ENCODE results near the gene CYP27B1.

CYP27B1 gene

GRCh38 chr12:57751788-57752667 lies 14.8 kb downstream of the CYP27B1 start, which contains the start of gene CDK4:
Gene CDK4, minus strand, starts transcription at chr12:57752310. Its CDS starts 593 bp downstream, at chr12:57751717.
- in situ Hi-C loops (cut with HindIII; ENCODE audit: low sequenced_read_pairs): no loop called here

GRCh38 chr12:57751432-57751787 lies 15.5 kb downstream of the CYP27B1 start:
- in situ Hi-C loops (cut with HindIII; ENCODE audit: low sequenced_read_pairs): no loop called here

GRCh38 chr12:57750561-57751431 lies 16.1 kb downstream of the CYP27B1 start:
- in situ Hi-C loops (cut with HindIII; ENCODE audit: low sequenced_read_pairs): no loop called here

DNA sequence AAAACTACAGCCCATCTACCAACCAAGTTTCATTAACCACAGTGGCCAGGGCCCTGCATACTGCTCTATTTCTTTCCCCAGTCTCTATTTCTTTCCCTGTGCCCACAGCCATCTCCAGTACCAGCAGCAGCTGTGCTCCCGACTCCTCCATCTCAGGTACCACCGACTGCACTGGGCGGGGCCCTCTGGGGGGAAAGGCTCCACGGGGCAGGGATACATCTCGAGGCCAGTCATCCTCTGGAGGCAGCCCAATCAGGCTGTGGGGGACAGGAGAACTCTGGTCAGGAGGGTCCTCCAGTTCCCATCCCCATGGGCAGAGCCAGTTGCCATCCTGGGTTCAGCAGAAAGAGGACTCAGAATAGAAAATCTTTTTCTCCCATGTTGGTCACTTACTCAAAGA lies 17.8 kb downstream of the CYP27B1 start:
- in situ Hi-C loops (cut with HindIII; ENCODE audit: low sequenced_read_pairs): no loop called here

DNA sequence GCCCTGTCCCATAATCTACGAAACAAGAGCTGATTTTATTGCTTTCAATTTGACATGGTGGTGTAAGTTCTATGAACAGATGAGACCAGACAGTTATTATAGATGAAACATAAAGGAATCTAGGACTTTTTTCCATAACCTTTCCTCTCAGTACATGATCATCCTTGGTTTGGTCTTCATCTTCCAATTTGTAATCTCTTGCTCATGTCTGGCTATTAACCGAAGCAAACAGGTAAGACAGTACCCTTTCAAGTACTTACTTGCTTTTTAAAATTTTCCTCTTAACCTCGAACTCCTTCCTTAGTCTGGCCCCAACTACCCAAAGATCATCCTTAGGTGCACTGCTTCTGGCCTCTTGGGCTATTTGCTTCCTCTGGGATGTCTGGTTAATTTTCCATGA lies 20.9 kb downstream of the CYP27B1 start:
- in situ Hi-C loops (cut with HindIII; ENCODE audit: low sequenced_read_pairs): no loop called here

DNA sequence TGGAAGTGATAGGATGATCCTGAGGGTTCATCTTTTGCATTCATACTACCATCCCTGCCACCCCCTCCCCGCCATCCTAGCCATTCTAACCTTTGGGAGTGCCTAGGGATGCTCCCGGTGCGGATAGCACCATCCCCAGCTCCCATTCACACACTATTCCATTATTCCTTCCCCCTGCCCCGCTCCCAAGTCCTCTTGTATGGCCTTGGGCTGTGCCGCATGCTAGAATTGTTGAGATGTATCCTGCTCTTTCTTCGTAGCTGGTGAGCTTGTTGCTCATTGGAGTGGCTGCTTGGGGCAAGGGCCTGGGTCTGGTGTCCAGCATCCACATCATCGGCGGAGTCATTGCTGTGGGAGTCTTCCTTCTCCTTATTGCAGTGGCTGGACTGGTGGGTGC lies 21.4 kb downstream of the CYP27B1 start:
- in situ Hi-C loops (cut with HindIII; ENCODE audit: low sequenced_read_pairs): no loop called here

DNA sequence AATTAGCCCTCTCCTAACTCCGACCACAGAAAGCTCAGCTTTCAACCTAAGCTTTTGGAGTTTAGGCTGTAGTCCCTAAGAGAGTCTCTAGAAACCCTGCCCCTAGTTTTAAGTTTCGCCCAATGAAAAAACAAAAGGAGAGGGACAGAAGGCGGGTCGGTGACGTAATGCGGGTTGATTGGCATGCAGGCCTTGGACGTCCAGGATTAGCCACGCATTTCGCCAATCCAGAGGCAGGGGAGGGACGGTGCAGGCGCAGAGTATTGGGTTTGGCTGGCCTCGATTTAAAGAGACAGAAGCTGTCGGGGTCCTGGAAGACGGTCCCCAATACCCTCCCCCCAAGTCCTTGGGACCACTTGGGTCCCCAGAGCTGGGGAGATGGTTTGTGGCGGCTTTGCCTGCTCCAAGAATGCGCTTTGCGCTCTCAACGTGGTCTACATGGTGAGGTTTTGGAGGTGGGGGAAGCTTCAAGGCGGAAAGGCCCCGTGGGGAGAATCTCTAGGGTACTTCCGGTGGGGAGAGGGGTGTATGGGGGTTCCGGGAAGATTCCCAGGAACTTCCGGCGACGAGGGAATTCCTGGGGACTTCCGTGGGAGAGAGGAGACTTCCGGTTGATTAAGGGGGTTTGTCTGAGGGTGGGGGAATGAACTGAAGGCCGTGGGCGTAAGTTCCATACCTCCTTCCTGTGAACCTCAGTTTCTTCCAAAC lies 21.9 kb downstream of the CYP27B1 start, which contains the start of gene TSPAN31:
TSS of gene TSPAN31 (plus strand) at position 263 of the 708 bp plus-strand sequence. CDS start at position 379, 116 bp downstream.
- in situ Hi-C loops (cut with HindIII; ENCODE audit: low sequenced_read_pairs): no loop called here

DNA sequence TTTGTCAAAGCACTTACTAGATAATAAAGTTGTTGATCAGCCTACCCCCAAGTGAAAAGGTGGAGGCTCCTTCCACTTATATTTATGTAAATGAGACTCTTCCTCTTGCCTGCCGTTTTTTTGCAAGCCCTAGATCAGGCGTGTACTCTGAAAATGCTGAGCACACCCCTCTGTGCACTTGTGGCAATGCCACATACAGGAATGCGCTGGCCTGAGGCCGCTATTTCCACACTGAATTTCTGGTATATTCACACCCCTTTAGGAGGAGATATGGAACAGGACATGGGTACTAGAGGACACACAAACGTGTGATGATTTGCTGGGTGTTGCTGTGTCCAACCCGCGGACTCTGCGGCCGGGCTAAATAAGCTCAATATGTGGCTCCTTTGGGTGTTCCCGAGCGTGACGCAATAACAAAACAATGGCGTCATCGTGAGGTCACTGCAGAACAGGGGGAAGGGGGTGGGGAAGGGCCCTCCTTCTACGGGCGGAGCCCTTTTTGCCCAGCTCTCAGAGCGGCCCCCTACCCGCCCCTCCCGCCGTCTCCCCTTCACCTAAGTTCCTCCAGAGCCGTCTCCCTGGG lies 22.6 kb downstream of the CYP27B1 start:
- in situ Hi-C loops (cut with HindIII; ENCODE audit: low sequenced_read_pairs): no loop called here

DNA sequence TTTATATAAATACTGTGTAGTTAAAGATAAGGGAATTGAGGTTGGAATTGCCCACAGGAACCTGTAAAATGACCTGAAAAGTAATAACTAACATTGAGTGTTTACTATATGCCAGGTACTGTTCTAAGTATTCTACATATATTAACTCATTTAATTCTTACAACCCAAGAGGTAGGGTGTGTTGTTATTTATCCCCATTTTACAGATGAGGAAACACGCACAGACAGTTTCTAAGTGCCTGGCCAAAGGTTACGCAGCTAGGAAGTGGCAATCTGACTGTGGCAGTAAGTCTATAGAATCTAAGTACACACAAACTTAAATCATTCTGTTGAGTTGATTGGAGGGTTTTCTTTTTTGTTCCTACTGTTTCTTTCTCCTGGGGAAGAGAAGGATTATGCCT lies 23.1 kb downstream of the CYP27B1 start:
- in situ Hi-C loops (cut with HindIII; ENCODE audit: low sequenced_read_pairs): no loop called here

DNA sequence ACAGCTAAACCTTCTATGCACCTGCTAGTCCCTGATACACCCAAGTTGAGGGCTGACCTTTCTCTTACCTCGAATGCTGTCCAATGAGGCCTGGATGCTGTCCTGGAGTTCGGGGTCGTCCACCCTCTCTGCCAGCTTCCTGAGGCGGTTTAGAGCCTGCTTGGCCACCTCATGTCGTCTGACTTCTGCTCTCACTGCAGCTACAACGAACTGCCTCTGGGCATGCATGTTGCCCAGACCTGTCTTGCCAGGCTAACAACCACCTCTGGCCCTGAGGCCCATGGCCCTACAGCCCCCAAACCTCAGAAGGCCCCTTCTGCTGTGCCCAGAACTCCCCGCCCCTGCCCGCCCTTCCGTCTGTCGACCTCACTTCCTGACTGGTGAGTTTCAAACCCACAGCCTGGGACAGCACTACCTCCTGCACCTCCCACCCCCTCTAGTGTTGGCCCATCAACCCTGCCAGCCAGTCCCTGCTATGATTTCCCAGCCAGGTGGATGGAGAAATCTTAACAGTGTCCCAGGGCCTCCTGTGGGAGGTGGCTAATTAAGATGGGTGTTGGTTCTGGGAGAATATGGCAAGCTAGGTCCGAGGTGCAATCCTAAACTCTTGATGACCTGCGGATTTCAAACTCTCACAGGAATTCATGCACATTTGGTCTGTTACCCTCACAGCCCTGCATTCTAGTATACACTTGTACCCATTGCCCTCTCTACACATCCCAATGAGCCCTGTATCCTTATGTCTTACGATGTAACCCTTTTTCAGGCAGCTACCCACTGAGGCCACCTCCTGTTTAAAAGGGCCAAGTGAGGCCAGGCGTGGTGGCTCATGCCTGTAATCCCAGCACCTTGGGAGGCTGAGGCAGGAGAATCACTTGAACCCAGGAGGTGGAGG lies 24.8 kb downstream of the CYP27B1 start:
- in situ Hi-C loops (cut with HindIII; ENCODE audit: low sequenced_read_pairs): no loop called here

- in situ Hi-C loops (cut with HindIII; ENCODE audit: low sequenced_read_pairs): no loop called here
Measured at GRCh38 chr12:57741413-57741789, 25.5 kb downstream of the CYP27B1 start.

GRCh38 chr12:57740656-57741412 lies 26.0 kb downstream of the CYP27B1 start:
- in situ Hi-C loops (cut with HindIII; ENCODE audit: low sequenced_read_pairs): no loop called here

DNA sequence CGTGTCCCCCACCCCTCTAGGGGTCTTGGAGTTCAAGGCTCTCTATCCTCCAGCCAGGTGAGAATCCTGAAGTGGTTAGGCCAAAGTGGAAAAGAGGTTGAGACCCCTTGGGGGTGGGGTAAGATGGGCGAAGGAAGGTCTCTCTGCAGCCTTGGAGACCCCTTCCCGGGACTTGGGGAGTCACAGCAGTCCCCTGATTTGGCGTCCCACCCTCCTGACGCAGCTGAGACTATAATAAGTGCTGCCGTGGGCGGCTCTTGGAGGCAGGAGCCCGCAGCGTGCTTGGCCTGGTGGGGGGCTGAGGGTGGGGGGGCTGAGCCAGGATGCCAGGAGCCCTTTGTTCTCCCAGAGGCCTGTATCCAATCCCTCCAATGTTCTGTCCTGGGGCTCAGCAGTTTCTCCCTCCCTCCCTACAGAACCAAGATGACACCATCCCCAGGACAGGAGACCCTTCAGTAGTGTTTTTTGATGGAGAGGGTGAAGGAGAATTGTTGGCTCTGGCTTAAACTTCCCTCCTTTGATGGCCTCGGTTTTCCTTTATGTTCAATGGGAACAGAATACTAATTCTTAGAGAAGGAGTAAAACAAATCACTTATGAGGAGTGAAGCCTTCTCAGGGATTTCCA lies 26.9 kb downstream of the CYP27B1 start:
- in situ Hi-C loops (cut with HindIII; ENCODE audit: low sequenced_read_pairs): no loop called here

DNA sequence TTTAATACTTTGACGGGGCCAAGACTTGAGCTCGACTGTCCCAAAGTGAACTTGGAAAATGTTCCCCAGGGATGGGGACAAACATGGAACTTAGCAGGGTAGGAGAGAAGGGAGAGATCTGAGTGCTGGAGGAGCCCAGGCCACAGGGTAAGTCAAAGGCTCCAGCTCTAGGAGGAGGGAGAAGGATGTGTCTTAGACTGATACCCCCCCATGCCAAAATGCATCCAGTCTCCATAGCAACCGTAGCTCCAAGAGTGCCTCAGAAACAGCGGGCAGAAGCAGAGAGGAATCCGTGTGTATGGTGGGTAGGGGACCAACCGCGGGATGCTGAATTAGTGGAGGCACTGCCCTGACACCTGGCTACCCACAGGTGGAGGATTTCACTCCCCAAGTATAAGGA lies 27.5 kb downstream of the CYP27B1 start:
- in situ Hi-C loops (cut with HindIII; ENCODE audit: low sequenced_read_pairs): no loop called here

GRCh38 chr12:57738661-57739237 lies 28.1 kb downstream of the CYP27B1 start, which contains the start of gene AGAP2:
Gene AGAP2, minus strand, starts transcription at chr12:57738742. Its CDS starts 496 bp downstream, at chr12:57738246.
- in situ Hi-C loops (cut with HindIII; ENCODE audit: low sequenced_read_pairs): no loop called here

DNA sequence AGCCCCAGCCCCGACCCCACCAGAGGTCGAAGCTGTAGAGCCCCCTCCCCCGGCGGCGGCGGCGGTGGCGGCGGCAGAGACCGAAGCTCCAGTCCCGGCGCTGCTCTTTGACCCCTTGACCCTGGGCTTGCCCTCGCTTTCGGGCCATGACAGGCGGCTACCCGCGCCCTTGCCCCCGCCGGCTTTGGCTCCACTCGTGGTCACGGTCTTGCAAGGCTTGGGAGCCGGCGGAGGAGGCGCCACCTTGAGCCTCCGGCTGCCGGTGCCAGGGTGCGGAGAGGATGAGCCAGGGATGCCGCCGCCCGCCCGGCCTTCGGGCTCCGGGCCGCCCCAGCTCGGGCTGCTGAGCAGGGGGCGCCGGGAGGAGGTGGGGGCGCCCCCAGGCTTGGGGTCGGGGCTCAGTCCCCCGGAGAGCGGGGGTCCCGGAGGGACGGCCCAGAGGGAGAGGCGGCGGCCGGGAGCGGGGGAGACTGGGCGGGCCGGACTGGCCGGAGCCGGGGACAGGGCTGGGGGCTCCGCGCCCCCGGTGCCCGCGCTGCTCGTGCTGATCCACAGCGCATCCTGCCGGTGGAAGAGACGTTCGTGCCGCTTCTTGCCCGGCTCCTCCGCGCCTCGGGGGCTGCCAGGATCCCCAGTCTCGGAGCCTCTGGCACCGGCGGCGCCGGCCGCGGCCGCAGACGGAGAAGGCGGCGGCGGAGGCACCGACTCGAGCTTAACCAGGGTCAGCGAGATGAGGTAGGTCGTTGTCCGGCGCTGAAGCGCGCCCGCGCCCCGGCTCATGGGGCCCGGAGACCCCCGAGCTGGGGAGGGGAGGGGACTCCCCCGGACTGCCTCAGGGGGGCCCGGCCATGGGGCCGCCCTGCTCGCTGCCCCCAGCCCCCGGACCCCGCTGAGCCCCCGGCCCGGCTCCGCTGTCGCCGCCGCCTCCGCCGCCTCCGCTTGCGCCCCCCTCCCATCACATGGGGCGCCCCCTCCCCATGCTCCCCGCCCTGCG lies 29.1 kb downstream of the CYP27B1 start:
- in situ Hi-C loops (cut with HindIII; ENCODE audit: low sequenced_read_pairs): no loop called here

Data from DLD1 (cell line).